Transverse colon (tissue), 4 donors: ENCODE measurements around the gene PASK. TPM values are rescaled to one million over a fixed set of nuclear protein-coding genes. Genes with fewer than 3 reads are reported as not detected.

ENCODE experiments used
- DNase-seq: peaks from one replicate; pipeline ENCODE4 v3.0.0-alpha.2; 2019
- H3K27ac ChIP-seq, 4 donors: fragments of 200-600 bp; sonication (generic); 2 replicates each; pipeline ENCODE4 v1.5.1; 2016 to 2018; ENCODE audit warnings: inconsistent platforms in 4 of 4
- H3K27me3 ChIP-seq: fragments of 200-600 bp; sonication (generic); 2 replicates; pipeline ENCODE4 v1.5.1; 2017; ENCODE audit warnings: inconsistent platforms
- H3K36me3 ChIP-seq, 4 donors: fragments of 200-600 bp; sonication (generic); 2 replicates each; pipeline ENCODE4 v1.5.1; 2017 to 2019; ENCODE audit warnings: inconsistent platforms in 4 of 4
- H3K4me1 ChIP-seq, 4 donors: fragments of 200-600 bp; sonication (generic); 2 replicates each; pipeline ENCODE4 v1.5.1; 2017 to 2020; ENCODE audit warnings: inconsistent platforms in 4 of 4
- H3K4me3 ChIP-seq, 4 donors: fragments of 200-600 bp; sonication (generic); 1 replicate in 1 of 4; 2 replicates in 3 of 4; pipeline versions ENCODE4 v1.5.1 to v1.6.1; 2017 to 2019; ENCODE audit warnings: inconsistent platforms in 4 of 4
- H3K9me3 ChIP-seq, 2 donors: fragments of 200-600 bp; sonication (generic); 2 replicates each; pipeline ENCODE4 v1.5.1; 2017 to 2019; ENCODE audit warnings: inconsistent platforms in 2 of 2
- EP300 ChIP-seq: sonication (generic); formaldehyde crosslinking; IDR thresholded peaks from one replicate; pipeline ENCODE4 v1.6.1; 2017; ENCODE audit warnings: antibody characterized with exemption, low read depth
- POLR2A ChIP-seq: fragments of 450-650 bp; IDR thresholded peaks from one replicate; pipeline ENCODE4 v1.6.1; 2016; ENCODE audit warnings: antibody characterized with exemption, mild to moderate bottlenecking, moderate library complexity
- POLR2AphosphoS5 ChIP-seq, 3 donors: sonication (generic); formaldehyde crosslinking; IDR thresholded peaks; one replicate each; pipeline ENCODE4 v1.6.1; 2016; ENCODE audit warnings: antibody characterized with exemption in 3 of 3
- WGBS, 2 donors: methylation state at CpG; one replicate each; pipeline ENCODE4 v1.1.5; 2018; ENCODE audit warnings: low coverage in 1 of 2; 5-methylcytosine and 5-hydroxymethylcytosine counted together
- in situ Hi-C, 4 donors: fragments of 200-750 bp; cut with MboI; loops; one replicate each; pipeline versions ENCODE4 v1.15.0 to v1.15.1; 2017; ENCODE audit warnings: low sequenced_read_pairs in 3 of 4, low pct_ligation_motif_present in 1 of 4, low pct_unique_long_range_greater_than_20kb in 1 of 4
- intact Hi-C: fragments of 100-400 bp; cut with DNase I; formaldehyde crosslinking; loops from one replicate; pipeline ENCODE4 v1.15.1; 2023; ENCODE audit warnings: low total_unique reads
- total RNA-seq, 4 donors: library from RNA; depleted of rRNA; stranded (reverse); fragments of >200 nt; gene quantifications; one replicate each; pipeline ENCODE4 v1.1.0, GENCODE V29; 2016
- TF ChIP-seq, protein P1 (sequence below), 5 experiments: fragments of 200-600 bp in 3 of 5; fragments of 450-650 bp in 2 of 5; sonication (generic) in 3 of 5; IDR thresholded peaks; 1 replicate in 2 of 5; 2 replicates in 3 of 5; pipeline ENCODE4 v1.5.1; 2016 to 2017; ENCODE audit warnings: antibody characterized with exemption in 5 of 5, inconsistent platforms in 3 of 5, mild to moderate bottlenecking in 2 of 5, moderate library complexity in 1 of 5

The PASK gene
- total RNA-seq, 4 donors from 2014 or later, result 7.0 to 35.2 (median 19.1) TPM

DNA sequence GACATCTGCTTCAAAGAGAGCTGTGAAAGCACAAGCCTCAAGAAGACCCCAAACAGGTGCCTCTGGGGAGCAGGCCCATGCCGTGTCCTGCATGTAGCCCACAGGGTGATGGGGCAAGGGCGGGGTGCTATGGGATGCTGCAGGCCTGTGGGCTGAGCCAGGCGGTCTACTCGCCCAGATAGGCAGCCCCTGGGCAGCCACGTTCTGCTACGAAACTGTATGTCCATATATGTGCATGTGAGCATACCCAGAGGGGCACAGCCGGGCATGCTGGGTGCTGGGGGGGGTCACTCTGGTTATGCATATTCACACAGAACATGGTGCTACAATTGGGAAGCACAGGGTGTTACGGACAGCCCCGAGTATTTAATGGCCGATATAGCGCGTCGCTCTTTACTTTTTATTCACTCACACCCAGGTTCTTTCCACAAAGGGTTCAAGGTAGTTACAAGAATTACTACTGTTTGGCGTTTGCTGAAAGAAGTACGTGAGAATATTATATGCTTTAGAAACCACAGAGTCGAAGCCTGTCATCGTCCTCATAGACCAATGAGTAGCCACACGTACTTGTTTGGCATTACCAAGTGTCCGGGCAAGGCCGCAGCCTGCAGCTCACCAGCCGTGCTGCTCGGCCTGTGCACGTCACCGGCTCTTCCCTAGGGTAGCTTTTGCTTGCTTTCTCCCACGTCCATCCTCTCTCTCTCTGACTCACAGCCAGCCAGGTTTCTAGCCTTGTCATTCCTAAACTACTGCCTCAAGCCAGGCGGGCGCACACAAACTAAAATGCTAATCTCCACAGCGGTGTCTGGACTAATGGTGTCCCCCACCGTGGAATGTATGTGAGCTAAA, 61.6 kb downstream of the PASK start:
- in situ Hi-C loops, result no loop called here

DNA sequence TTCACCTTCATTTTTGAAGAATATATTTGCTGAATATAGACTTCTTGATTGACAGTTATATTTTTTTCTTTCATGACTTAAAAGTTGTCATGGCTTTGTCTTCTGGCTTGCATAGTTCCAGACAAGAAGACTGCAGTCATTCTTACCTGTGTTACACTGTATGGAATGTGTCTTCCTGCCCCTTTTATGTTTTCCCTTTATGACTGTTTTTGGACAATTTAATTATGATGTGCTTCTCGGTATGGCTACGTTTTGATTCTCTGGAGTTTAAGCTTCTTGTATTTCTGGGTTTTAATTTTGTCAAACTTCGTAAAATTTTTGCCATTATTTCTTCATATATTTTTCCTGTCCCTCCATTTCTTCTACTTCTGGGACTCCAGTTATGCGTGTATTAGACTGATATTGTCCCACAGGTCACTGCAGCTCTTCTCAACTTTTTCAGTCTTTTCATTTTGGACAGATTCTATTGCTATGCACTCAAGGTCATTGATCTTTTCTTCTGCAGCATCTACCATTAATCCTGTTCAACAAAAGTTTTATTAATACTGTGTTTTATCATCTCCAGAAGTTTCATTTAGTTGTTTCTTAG, 64.3 kb downstream of the PASK start:
- in situ Hi-C loops (no loop called here), intact Hi-C loops (no loop called here)
- Histone ChIP-seq H3K27ac (no peak overlapping the region), H3K4me1 (peaks cover 0 to 9% (median 0%) of the 10 kb centered on the region in 4 donors), H3K4me3 (no peak overlapping the region), H3K27me3 (no peaks in the 10 kb centered on the region), H3K9me3 (no peaks in the 10 kb centered on the region), H3K36me3 (peaks cover 0 to 28% (median 6%) of the 10 kb centered on the region in 4 donors)
- TF ChIP-seq POLR2AphosphoS5 (IDR thresholded peaks at IDR 0.05) (no peak), EP300 (no peak), POLR2A (no peak)
- TF ChIP-seq, protein P1, sequence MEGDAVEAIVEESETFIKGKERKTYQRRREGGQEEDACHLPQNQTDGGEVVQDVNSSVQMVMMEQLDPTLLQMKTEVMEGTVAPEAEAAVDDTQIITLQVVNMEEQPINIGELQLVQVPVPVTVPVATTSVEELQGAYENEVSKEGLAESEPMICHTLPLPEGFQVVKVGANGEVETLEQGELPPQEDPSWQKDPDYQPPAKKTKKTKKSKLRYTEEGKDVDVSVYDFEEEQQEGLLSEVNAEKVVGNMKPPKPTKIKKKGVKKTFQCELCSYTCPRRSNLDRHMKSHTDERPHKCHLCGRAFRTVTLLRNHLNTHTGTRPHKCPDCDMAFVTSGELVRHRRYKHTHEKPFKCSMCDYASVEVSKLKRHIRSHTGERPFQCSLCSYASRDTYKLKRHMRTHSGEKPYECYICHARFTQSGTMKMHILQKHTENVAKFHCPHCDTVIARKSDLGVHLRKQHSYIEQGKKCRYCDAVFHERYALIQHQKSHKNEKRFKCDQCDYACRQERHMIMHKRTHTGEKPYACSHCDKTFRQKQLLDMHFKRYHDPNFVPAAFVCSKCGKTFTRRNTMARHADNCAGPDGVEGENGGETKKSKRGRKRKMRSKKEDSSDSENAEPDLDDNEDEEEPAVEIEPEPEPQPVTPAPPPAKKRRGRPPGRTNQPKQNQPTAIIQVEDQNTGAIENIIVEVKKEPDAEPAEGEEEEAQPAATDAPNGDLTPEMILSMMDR (IDR thresholded peaks at IDR 0.05), result no peak
- DNase-seq, result no peak
- WGBS, 2 donors, result 95 to 100% methylated on average over 4 of the region's 4 CpGs

More for the DNA sequence above, 61.6 kb downstream of the PASK start:
- no peak for TF ChIP-seq POLR2AphosphoS5 (IDR thresholded peaks at IDR 0.05)
- no peak for TF ChIP-seq EP300
- TF ChIP-seq, protein P1 (IDR thresholded peaks at IDR 0.05), result no peak
- TF ChIP-seq POLR2A, result no peak
- DNase-seq, result no peak
- H3K4me3 ChIP-seq, result no peak overlapping the region
- H3K4me1 ChIP-seq, result no peaks in the 10 kb centered on the region
- no peak overlapping the region for H3K27ac ChIP-seq
- H3K9me3 ChIP-seq, result no peaks in the 10 kb centered on the region
- H3K36me3 ChIP-seq, result peaks cover 0 to 34% (median 6%) of the 10 kb centered on the region in 4 donors
- no peaks in the 10 kb centered on the region for H3K27me3 ChIP-seq
- intact Hi-C loops, result no loop called here
- WGBS, 2 donors, result 83 to 89% methylated on average over 4 to 29 of the region's 29 CpGs

DNA sequence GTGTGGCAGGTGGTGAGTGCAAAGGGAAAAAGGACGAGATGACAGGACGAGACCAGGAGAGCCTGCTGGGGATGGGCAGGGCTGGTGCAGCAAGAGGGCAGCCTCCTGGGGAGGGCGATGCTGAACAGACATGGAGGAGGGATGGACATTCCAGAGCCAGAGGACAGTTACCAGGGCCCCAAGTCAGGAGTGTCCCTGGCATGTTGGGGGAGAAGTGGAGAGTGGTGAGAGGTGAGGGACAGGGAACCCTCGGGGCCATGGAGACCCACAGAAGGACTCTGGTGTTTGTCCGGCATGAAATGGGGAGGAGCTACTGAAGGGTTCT, 66.2 kb downstream of the PASK start:
- in situ Hi-C loops, result no loop called here

DNA sequence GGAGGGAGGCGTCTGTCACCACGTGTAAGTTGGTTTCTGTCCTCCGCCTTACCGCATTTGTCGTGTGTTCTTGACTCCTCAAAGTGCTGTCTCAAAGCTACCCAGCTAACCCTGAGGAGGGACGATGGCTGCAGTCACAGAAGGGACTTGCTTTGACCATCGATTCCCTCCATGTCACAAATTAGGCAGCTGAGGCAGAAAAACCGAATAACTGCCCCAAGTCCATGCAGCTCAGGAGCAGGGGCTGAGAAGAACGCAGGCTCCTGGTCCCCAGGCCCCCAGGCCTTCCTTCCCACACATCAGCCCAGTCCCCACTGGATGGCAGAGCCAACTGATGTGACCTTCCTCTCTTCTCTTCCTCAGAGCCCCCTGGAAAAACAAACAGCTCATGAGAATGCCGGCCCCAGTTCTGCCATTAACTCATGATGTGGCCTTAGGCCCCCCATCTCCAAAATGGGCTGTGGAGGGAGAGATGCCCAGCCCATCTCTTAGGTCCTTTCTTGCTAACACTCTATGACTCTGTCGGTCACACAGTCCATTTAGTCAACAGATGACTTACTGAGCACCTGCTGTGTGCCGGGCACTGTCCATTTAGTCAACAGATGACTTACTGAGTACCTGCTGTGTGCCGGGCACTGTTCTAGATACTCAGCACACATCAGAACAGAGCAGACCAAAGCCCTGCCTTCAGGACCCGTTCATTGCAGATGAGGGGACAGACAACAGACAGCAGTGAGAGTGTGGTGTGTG, 66.8 kb downstream of the PASK start:
- no peak for DNase-seq
- no peak overlapping the region for H3K4me3 ChIP-seq
- 73 to 78% methylated on average over 8 to 14 of the region's 14 CpGs for WGBS, 2 donors
- H3K9me3 ChIP-seq, result no peaks in the 10 kb centered on the region
- in situ Hi-C loops (no loop called here), intact Hi-C loops (no loop called here)
- no peak for TF ChIP-seq POLR2A
- TF ChIP-seq, protein P1 (IDR thresholded peaks at IDR 0.05), result no peak
- TF ChIP-seq POLR2AphosphoS5 (IDR thresholded peaks at IDR 0.05), result no peak
- TF ChIP-seq EP300, result no peak
- H3K27ac ChIP-seq, result no peak overlapping the region
- peaks cover 0 to 9% (median 0%) of the 10 kb centered on the region in 4 donors for H3K4me1 ChIP-seq
- H3K36me3 ChIP-seq, result peaks cover 0 to 6% (median 2%) of the 10 kb centered on the region in 4 donors
- no peaks in the 10 kb centered on the region for H3K27me3 ChIP-seq

More for the DNA sequence above, 66.2 kb downstream of the PASK start:
- Histone ChIP-seq H3K4me3 (no peak overlapping the region), H3K36me3 (peaks cover 0 to 9% (median 3%) of the 10 kb centered on the region in 4 donors), H3K4me1 (peaks cover 0 to 9% (median 0%) of the 10 kb centered on the region in 4 donors), H3K9me3 (no peaks in the 10 kb centered on the region), H3K27me3 (no peaks in the 10 kb centered on the region), H3K27ac (no peak overlapping the region)
- WGBS, 2 donors, result 83 to 85% methylated on average over 5 of the region's 5 CpGs
- intact Hi-C loops, result no loop called here
- no peak for TF ChIP-seq EP300
- DNase-seq, result no peak
